Vagina (tissue), 2 donors: ENCODE results near the gene ITGA4. TPM values are rescaled to one million over a fixed set of nuclear protein-coding genes. Genes with fewer than 3 reads are reported as not detected.

ENCODE experiments used
- DNase-seq, 2 donors: peaks; one replicate each; pipeline ENCODE4 v3.0.0-alpha.2; 2017; ENCODE audit errors: extremely low spot score in 2 of 2
- H3K27ac ChIP-seq: fragments of 200-600 bp; sonication (generic); one replicate; pipeline ENCODE4 v1.5.1; 2019
- H3K27me3 ChIP-seq: fragments of 200-600 bp; sonication (generic); one replicate; pipeline ENCODE4 v1.5.1; 2019
- H3K36me3 ChIP-seq, 2 donors: fragments of 200-600 bp; sonication (generic); one replicate each; pipeline ENCODE4 v1.5.1; 2017 to 2019
- H3K4me1 ChIP-seq: fragments of 200-600 bp; sonication (generic); one replicate; pipeline ENCODE4 v1.5.1; 2019
- H3K4me3 ChIP-seq, 2 donors: fragments of 200-600 bp; sonication (generic); 1 replicate in 1 of 2; 2 replicates in 1 of 2; pipeline ENCODE4 v1.5.1; 2016 to 2019
- H3K9me3 ChIP-seq: fragments of 200-600 bp; sonication (generic); one replicate; pipeline ENCODE4 v1.5.1; 2019
- POLR2A ChIP-seq, 2 donors: fragments of 450-650 bp; IDR thresholded peaks; one replicate each; pipeline ENCODE4 v1.6.1; 2017; ENCODE audit warnings: antibody characterized with exemption in 2 of 2, mild to moderate bottlenecking in 2 of 2, moderate library complexity in 2 of 2
- POLR2AphosphoS5 ChIP-seq, 2 donors: sonication (generic); formaldehyde crosslinking; IDR thresholded peaks; one replicate each; pipeline ENCODE4 v1.9.0; 2017; ENCODE audit warnings: antibody characterized with exemption in 2 of 2, mild to moderate bottlenecking in 2 of 2, low read depth in 1 of 2; ENCODE audit not compliant: insufficient read depth in 1 of 2
- intact Hi-C: fragments of 100-400 bp; cut with DNase I; formaldehyde crosslinking; loops from one replicate; pipeline ENCODE4 v1.15.1; 2023
- total RNA-seq: library from RNA; depleted of rRNA; stranded (reverse); fragments of >200 nt; gene quantifications from one replicate; pipeline ENCODE4 v1.2.3, GENCODE V29; 2016
- TF ChIP-seq, protein P1 (sequence below), 3 experiments: fragments of 450-650 bp in 2 of 3; fragments of 200-600 bp in 1 of 3; sonication (generic) in 1 of 3; IDR thresholded peaks; one replicate each; pipeline ENCODE4 v1.5.1; 2017 to 2019; ENCODE audit warnings: antibody characterized with exemption in 3 of 3, mild to moderate bottlenecking in 2 of 3, moderate library complexity in 2 of 3

Gene ITGA4
- total RNA-seq, 1 donor from 2014 or later, result 4.9 TPM

GRCh38 chr2:181575024-181575649 lies 118.0 kb downstream of the ITGA4 start:
- Histone ChIP-seq H3K4me1 (no peaks in the 10 kb centered on the region), H3K27ac (no peak overlapping the region), H3K27me3 (no peaks in the 10 kb centered on the region), H3K36me3 (no peaks in the 10 kb centered on the region), H3K4me3 (no peak overlapping the region), H3K9me3 (no peaks in the 10 kb centered on the region)
- TF ChIP-seq, protein P1, sequence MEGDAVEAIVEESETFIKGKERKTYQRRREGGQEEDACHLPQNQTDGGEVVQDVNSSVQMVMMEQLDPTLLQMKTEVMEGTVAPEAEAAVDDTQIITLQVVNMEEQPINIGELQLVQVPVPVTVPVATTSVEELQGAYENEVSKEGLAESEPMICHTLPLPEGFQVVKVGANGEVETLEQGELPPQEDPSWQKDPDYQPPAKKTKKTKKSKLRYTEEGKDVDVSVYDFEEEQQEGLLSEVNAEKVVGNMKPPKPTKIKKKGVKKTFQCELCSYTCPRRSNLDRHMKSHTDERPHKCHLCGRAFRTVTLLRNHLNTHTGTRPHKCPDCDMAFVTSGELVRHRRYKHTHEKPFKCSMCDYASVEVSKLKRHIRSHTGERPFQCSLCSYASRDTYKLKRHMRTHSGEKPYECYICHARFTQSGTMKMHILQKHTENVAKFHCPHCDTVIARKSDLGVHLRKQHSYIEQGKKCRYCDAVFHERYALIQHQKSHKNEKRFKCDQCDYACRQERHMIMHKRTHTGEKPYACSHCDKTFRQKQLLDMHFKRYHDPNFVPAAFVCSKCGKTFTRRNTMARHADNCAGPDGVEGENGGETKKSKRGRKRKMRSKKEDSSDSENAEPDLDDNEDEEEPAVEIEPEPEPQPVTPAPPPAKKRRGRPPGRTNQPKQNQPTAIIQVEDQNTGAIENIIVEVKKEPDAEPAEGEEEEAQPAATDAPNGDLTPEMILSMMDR (IDR thresholded peaks at IDR 0.05), result no peak
- TF ChIP-seq POLR2A (IDR thresholded peaks at IDR 0.05), result no peak
- TF ChIP-seq POLR2AphosphoS5 (IDR thresholded peaks at IDR 0.05; ENCODE audit: insufficient read depth in 1 of 2, low read depth in 1 of 2), result no peak
- intact Hi-C loops, result no loop called here
- DNase-seq, result no peak

DNA sequence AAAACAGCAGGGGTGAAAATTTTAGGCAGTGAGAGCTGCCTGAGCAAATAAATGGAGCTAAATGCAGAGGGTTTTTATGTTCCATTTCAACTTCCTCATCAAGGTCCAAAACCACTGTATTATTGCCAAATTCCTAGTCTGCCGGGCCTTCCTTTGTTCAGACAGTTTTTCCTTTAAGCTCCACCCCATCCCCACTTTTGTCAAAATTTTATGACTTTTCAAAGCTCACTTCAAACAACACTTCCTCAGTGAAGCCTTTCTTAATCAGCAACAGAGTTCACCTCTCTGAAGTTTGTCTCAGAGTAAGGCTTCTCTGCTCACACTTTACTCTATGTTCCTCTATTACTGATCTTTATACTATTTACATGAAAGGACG lies 118.5 kb downstream of the ITGA4 start:
- intact Hi-C loops, result no loop called here
- Histone ChIP-seq H3K9me3 (no peaks in the 10 kb centered on the region), H3K4me1 (no peaks in the 10 kb centered on the region), H3K27ac (no peak overlapping the region), H3K27me3 (no peaks in the 10 kb centered on the region), H3K4me3 (no peak overlapping the region), H3K36me3 (no peaks in the 10 kb centered on the region)
- no peak for DNase-seq
- no peak for TF ChIP-seq POLR2AphosphoS5 (IDR thresholded peaks at IDR 0.05; ENCODE audit: insufficient read depth in 1 of 2, low read depth in 1 of 2)
- TF ChIP-seq POLR2A (IDR thresholded peaks at IDR 0.05), result no peak
- TF ChIP-seq, protein P1 (IDR thresholded peaks at IDR 0.05), result no peak

DNA sequence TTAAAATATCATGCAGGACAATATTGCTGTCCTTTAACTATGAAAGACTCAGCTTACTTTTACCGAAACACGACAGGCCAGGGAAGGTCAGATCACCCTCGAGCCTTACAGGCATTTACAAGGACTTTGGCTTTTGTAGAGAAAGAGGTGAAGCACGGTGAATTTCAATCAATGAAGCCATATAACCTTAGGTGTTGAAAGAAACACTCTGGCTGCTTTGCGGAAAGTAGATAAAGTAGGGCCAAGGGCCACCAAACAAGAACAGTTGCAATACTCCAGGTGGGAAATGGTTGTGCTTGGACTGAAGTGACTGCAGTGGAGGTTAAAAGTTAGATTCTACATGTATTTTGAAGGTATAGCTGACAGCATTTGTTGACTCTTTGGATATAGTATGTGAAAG lies 119.2 kb downstream of the ITGA4 start:
- no peaks in the 10 kb centered on the region for H3K36me3 ChIP-seq

DNA sequence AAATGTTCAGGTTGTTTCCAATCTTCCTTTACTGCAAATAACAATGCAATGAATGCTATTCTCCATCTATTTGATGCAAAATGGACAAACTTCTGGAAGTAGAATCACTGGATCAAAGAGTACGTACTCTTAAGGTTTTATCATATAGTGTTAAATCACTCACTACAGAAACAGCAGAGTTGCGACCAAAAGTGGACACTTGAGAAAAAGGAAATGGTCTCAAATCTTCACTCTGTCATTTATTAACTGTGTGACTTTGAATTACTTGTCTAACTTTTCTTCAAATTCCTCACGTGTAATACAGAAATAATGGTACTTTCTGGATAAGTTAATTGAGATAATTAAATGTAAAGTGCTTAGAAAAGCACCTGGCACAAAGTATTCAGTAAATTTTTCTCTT lies 121.6 kb downstream of the ITGA4 start:
- intact Hi-C loops, result no loop called here
- no peak overlapping the region for H3K4me3 ChIP-seq
- H3K9me3 ChIP-seq, result no peaks in the 10 kb centered on the region
- DNase-seq, result no peak
- H3K36me3 ChIP-seq, result no peaks in the 10 kb centered on the region
- H3K27me3 ChIP-seq, result no peaks in the 10 kb centered on the region
- no peak overlapping the region for H3K27ac ChIP-seq
- H3K4me1 ChIP-seq, result no peaks in the 10 kb centered on the region
- TF ChIP-seq, protein P1 (IDR thresholded peaks at IDR 0.05), result no peak
- TF ChIP-seq POLR2AphosphoS5 (IDR thresholded peaks at IDR 0.05; ENCODE audit: insufficient read depth in 1 of 2, low read depth in 1 of 2), result no peak

More for the DNA sequence above, 119.2 kb downstream of the ITGA4 start:
- no peak for TF ChIP-seq POLR2AphosphoS5 (IDR thresholded peaks at IDR 0.05; ENCODE audit: insufficient read depth in 1 of 2, low read depth in 1 of 2)
- TF ChIP-seq, protein P1 (IDR thresholded peaks at IDR 0.05), result no peak
- no peak for TF ChIP-seq POLR2A (IDR thresholded peaks at IDR 0.05)
- intact Hi-C loops, result no loop called here
- H3K9me3 ChIP-seq, result no peaks in the 10 kb centered on the region
- H3K27ac ChIP-seq, result no peak overlapping the region
- no peak for DNase-seq
- H3K4me1 ChIP-seq, result no peaks in the 10 kb centered on the region
- H3K4me3 ChIP-seq, result no peak overlapping the region
- H3K27me3 ChIP-seq, result no peaks in the 10 kb centered on the region

- TF ChIP-seq, protein P1 (IDR thresholded peaks at IDR 0.05), result no peak
- no peak for TF ChIP-seq POLR2A (IDR thresholded peaks at IDR 0.05)
- no peak for TF ChIP-seq POLR2AphosphoS5 (IDR thresholded peaks at IDR 0.05; ENCODE audit: insufficient read depth in 1 of 2, low read depth in 1 of 2)
- H3K27me3 ChIP-seq, result no peaks in the 10 kb centered on the region
- no peak overlapping the region for H3K4me3 ChIP-seq
- H3K36me3 ChIP-seq, result no peaks in the 10 kb centered on the region
- no peaks in the 10 kb centered on the region for H3K4me1 ChIP-seq
- no peak for DNase-seq
- no peak overlapping the region for H3K27ac ChIP-seq
- intact Hi-C loops, result no loop called here
- H3K9me3 ChIP-seq, result no peaks in the 10 kb centered on the region
These were observed 124.3 kb downstream of the ITGA4 start for GRCh38 chr2:181581534-181581933.
